H1 (cell line): ENCODE measurements around the gene B3GAT2. TPM values are rescaled to one million over a fixed set of nuclear protein-coding genes. Genes with fewer than 3 reads are reported as not detected.

Experiments
- CTCF ChIA-PET: fragments of 300-600 bp; sonication (Branson Sonifier 250); formaldehyde crosslinking; loops from one replicate; lab custom pipeline; 2021; ENCODE audit not compliant: partially characterized antibody; lab: Charles Lee
- POLR2A ChIA-PET: fragments of 300-600 bp; sonication (Branson Sonifier 250); formaldehyde crosslinking; loops from one replicate; lab custom pipeline; 2021; ENCODE audit warnings: inconsistent platforms; ENCODE audit not compliant: partially characterized antibody; lab: Charles Lee
- DNase-seq, 2 experiments: peaks; one replicate each; pipeline versions ENCODE4 v3.0.0 to v3.0.0-alpha.2; 2010 to 2022; ENCODE audit warnings: low spot score in 2 of 2, low read depth in 1 of 2, mixed read lengths in 1 of 2
- FAIRE-seq: peaks from 2 replicates; lab custom pipeline; 2011; peaks lifted over from hg19 to GRCh38; lab: Jason Lieb, UNC
- H2AFZ ChIP-seq: 2 replicates; pipeline ENCODE4 v1.8.1; 2012; ENCODE audit warnings: low read length, inconsistent platforms
- H2AK5ac ChIP-seq: 2 replicates; pipeline ENCODE4 v1.6.1; 2013; ENCODE audit warnings: low read depth, low read length
- H2BK120ac ChIP-seq: replicated peaks from 2 replicates; pipeline ENCODE3; 2013; ENCODE audit warnings: low read depth, low read length, inconsistent platforms
- H2BK12ac ChIP-seq: 2 replicates; pipeline ENCODE4 v1.6.1; 2013; ENCODE audit warnings: low read depth, low read length
- H2BK15ac ChIP-seq: 2 replicates; pipeline ENCODE4 v1.6.1; 2013; ENCODE audit warnings: low read length
- H2BK20ac ChIP-seq: 2 replicates; pipeline ENCODE4 v1.6.1; 2013; ENCODE audit warnings: low read length
- H2BK5ac ChIP-seq: 2 replicates; pipeline ENCODE4 v1.6.1; 2013; ENCODE audit warnings: low read depth, low read length
- H3K14ac ChIP-seq: 2 replicates; pipeline ENCODE4 v1.6.1; 2013; ENCODE audit warnings: inconsistent platforms; ENCODE audit not compliant: insufficient read length
- H3K18ac ChIP-seq: 2 replicates; pipeline ENCODE4 v1.6.1; 2013; ENCODE audit warnings: low read length; ENCODE audit errors: extremely low read depth
- H3K23ac ChIP-seq: 2 replicates; pipeline ENCODE4 v1.6.1; 2013; ENCODE audit warnings: inconsistent platforms; ENCODE audit not compliant: insufficient read length
- H3K23me2 ChIP-seq: 2 replicates; pipeline ENCODE4 v1.6.1; 2013; ENCODE audit warnings: low read depth, low read length
- H3K27ac ChIP-seq: 2 replicates; pipeline ENCODE4 v1.6.1; 2011; ENCODE audit warnings: low read depth, low read length, inconsistent platforms
- H3K27me3 ChIP-seq, 4 experiments: replicated peaks in 1 of 4; 1 replicate in 1 of 4; 2 replicates in 3 of 4; pipeline versions ENCODE4 v1.6.1 to v1.8.1; 2011 to 2013; ENCODE audit warnings: low read length in 3 of 4, mild to moderate bottlenecking in 3 of 4, inconsistent platforms in 2 of 4, mixed read lengths in 2 of 4, moderate library complexity in 1 of 4; ENCODE audit not compliant: control insufficient read depth in 3 of 4, insufficient read depth in 3 of 4; ENCODE audit errors: extremely low read depth in 1 of 4
- H3K36me3 ChIP-seq, 4 experiments: 2 replicates each; pipeline versions ENCODE4 v1.6.1 to v1.8.1; 2011 to 2013; ENCODE audit warnings: mild to moderate bottlenecking in 4 of 4, low read length in 3 of 4, moderate library complexity in 2 of 4, control low read depth in 1 of 4, inconsistent platforms in 1 of 4; ENCODE audit not compliant: insufficient read depth in 4 of 4, control insufficient read depth in 2 of 4
- H3K4ac ChIP-seq: replicated peaks from 2 replicates; pipeline ENCODE3; 2013; ENCODE audit warnings: low read length, low read depth, mixed read lengths, inconsistent platforms; ENCODE audit not compliant: insufficient read length
- H3K4me1 ChIP-seq, 4 experiments: replicated peaks in 1 of 4; 1 replicate in 1 of 4; 2 replicates in 3 of 4; pipeline versions ENCODE4 v1.6.1 to v1.8.1; 2011 to 2013; ENCODE audit warnings: low read length in 3 of 4, inconsistent platforms in 2 of 4, mixed read lengths in 1 of 4; ENCODE audit not compliant: insufficient read depth in 4 of 4, control insufficient read depth in 3 of 4
- H3K4me2 ChIP-seq, 2 experiments: 2 replicates each; pipeline versions ENCODE4 v1.6.1 to v1.8.1; 2011 to 2013; ENCODE audit warnings: low read depth in 2 of 2, low read length in 2 of 2, control low read depth in 1 of 2, inconsistent platforms in 1 of 2, mild to moderate bottlenecking in 1 of 2; ENCODE audit not compliant: insufficient read depth in 1 of 2
- H3K4me3 ChIP-seq, 4 experiments: fragments of 200-600, 300-600 bp in 1 of 4; sonication (generic), shearing (Covaris generic), sonication (Bioruptor Twin) in 1 of 4; 2 replicates each; pipeline versions ENCODE4 v1.5.1 to v1.8.1; 2011 to 2016; ENCODE audit warnings: low read length in 4 of 4, low read depth in 3 of 4, control low read depth in 2 of 4, inconsistent platforms in 2 of 4, mild to moderate bottlenecking in 2 of 4, mixed read lengths in 1 of 4, moderate library complexity in 1 of 4; ENCODE audit not compliant: insufficient read depth in 2 of 4; ENCODE audit errors: extremely low read depth in 1 of 4
- H3K56ac ChIP-seq: replicated peaks from 2 replicates; pipeline ENCODE3; 2013; ENCODE audit warnings: low read depth, mild to moderate bottlenecking, mixed read lengths, low read length, inconsistent platforms; ENCODE audit not compliant: insufficient read length
- H3K79me1 ChIP-seq: 2 replicates; pipeline ENCODE4 v1.6.1; 2013; ENCODE audit warnings: low read depth, low read length, control low read depth
- H3K79me2 ChIP-seq, 2 experiments: 2 replicates each; pipeline versions ENCODE4 v1.6.1 to v1.8.1; 2012 to 2013; ENCODE audit warnings: low read length in 2 of 2, mild to moderate bottlenecking in 2 of 2, inconsistent platforms in 1 of 2; ENCODE audit not compliant: insufficient read depth in 2 of 2, control insufficient read depth in 1 of 2
- H3K9ac ChIP-seq, 4 experiments: replicated peaks in 1 of 4; 1 replicate in 1 of 4; 2 replicates in 3 of 4; pipeline versions ENCODE4 v1.6.1 to v1.8.1; 2011 to 2013; ENCODE audit warnings: low read depth in 3 of 4, low read length in 3 of 4, control low read depth in 2 of 4, mild to moderate bottlenecking in 2 of 4, moderate library complexity in 2 of 4, inconsistent platforms in 1 of 4; ENCODE audit errors: extremely low read depth in 1 of 4
- H3K9me3 ChIP-seq, 2 experiments: 2 replicates each; pipeline versions ENCODE4 v1.6.1 to v1.8.1; 2012 to 2013; ENCODE audit warnings: mild to moderate bottlenecking in 2 of 2, moderate library complexity in 2 of 2, control low read depth in 1 of 2, inconsistent platforms in 1 of 2, low read depth in 1 of 2, low read length in 1 of 2, mixed read lengths in 1 of 2; ENCODE audit not compliant: insufficient read depth in 2 of 2
- H4K20me1 ChIP-seq, 2 experiments: replicated peaks in 1 of 2; 2 replicates each; pipeline versions ENCODE3 to v1.8.1; 2011 to 2013; ENCODE audit warnings: inconsistent platforms in 2 of 2, low read length in 2 of 2, mild to moderate bottlenecking in 1 of 2; ENCODE audit not compliant: insufficient read depth in 2 of 2, control insufficient read depth in 1 of 2
- H4K5ac ChIP-seq: 2 replicates; pipeline ENCODE4 v1.6.1; 2013; ENCODE audit warnings: low read length, low read depth, mixed read lengths, inconsistent platforms; ENCODE audit not compliant: insufficient read length
- H4K8ac ChIP-seq: 2 replicates; pipeline ENCODE4 v1.8.0; 2013; ENCODE audit warnings: mild to moderate bottlenecking, moderate library complexity, low read length, inconsistent platforms; ENCODE audit not compliant: insufficient read depth; ENCODE audit errors: extremely low read depth
- H4K91ac ChIP-seq: replicated peaks from 2 replicates; pipeline ENCODE3; 2013; ENCODE audit warnings: low read length, mixed read lengths, inconsistent platforms; ENCODE audit not compliant: insufficient read length
- CHD2 ChIP-seq: IDR thresholded peaks from 2 replicates; pipeline ENCODE4 v1.6.1; 2012; ENCODE audit warnings: low read length, improper control_type of control experiment
- CREB1 ChIP-seq: IDR thresholded peaks from 2 replicates; pipeline ENCODE4 v1.6.1; 2012; ENCODE audit warnings: inconsistent platforms
- EZH2 ChIP-seq: fragments of 200-600 bp; sonication (generic); IDR thresholded peaks from 2 replicates; pipeline ENCODE4 v1.7.1; 2012; ENCODE audit warnings: low read depth, mild to moderate bottlenecking, moderate library complexity, low read length, inconsistent platforms; ENCODE audit not compliant: severe bottlenecking
- KDM4A ChIP-seq: IDR thresholded peaks from one replicate; pipeline ENCODE4 v1.7.1; 2012; ENCODE audit warnings: low read depth, mild to moderate bottlenecking, moderate library complexity, low read length, inconsistent platforms; ENCODE audit not compliant: severe bottlenecking
- MAX ChIP-seq: IDR thresholded peaks from 2 replicates; pipeline ENCODE4 v1.6.1; 2012; ENCODE audit warnings: inconsistent platforms
- SIX5 ChIP-seq: IDR thresholded peaks from 2 replicates; pipeline ENCODE4 v1.6.1; 2011; ENCODE audit warnings: mild to moderate bottlenecking, low read depth, low read length
- TAF1 ChIP-seq: IDR thresholded peaks from 2 replicates; pipeline ENCODE4 v1.6.1; 2011; ENCODE audit warnings: mild to moderate bottlenecking, low read depth, low read length
- WGBS, 2 experiments: shearing (Covaris generic) in 1 of 2; methylation state at CpG; one replicate each; pipeline versions ENCODE4 v1.1.6 to v1.1.7; 2013 to 2015; ENCODE audit warnings: low lambda C conversion rate in 2 of 2, mixed read lengths in 2 of 2, inconsistent platforms in 1 of 2, low coverage in 1 of 2, missing lambda C conversion rate in 1 of 2; ENCODE audit not compliant: insufficient replicate concordance in 2 of 2, insufficient coverage in 1 of 2, insufficient read length in 1 of 2; ENCODE audit errors: extremely low coverage in 1 of 2, missing lambda C conversion rate in 1 of 2; 5-methylcytosine and 5-hydroxymethylcytosine counted together
- polyA plus RNA-seq, 7 experiments: library from polyadenylated mRNA; depleted of rRNA in 3 of 7; stranded (reverse) in 5 of 7; unstranded in 2 of 7; fragments of >200 nt in 5 of 7; fragments of 200-250 nt in 2 of 7; gene quantifications; 1 replicate in 5 of 7; 2 replicates in 1 of 7; 4 replicates in 1 of 7; pipeline versions ENCODE4 v1.2.1 to v1.2.3, GENCODE V29; 2011 to 2013; ENCODE audit warnings: missing spikeins in 2 of 7, mixed read lengths in 2 of 7
- total RNA-seq: library from RNA; stranded (reverse); fragmentation: NEBNext Ultra II Directional; extraction: Animal tissue kit (Norgen Biotek cat#: 25700); gene quantifications from 2 replicates; pipeline ENCODE4 v1.2.1, GENCODE V29; 2021

Gene B3GAT2
- total and polyA plus RNA-seq, 2 of the 8 experiments (the other 6 are each of a cell fraction or from before 2014, with no cell fraction given): 0.83 to 1.9 TPM

GRCh38 chr6:70905742-70906141, 51.1 kb downstream of the B3GAT2 start:
- H4K91ac ChIP-seq: no peak overlapping the region
- no peak for FAIRE-seq
- H3K4me1 ChIP-seq: peaks cover 0 to 3% (median 0%) of the 10 kb centered on the region in 4 experiments; a peak in 1 of 7 replicates
- ChIA-PET POLR2A (no interaction called here), CTCF (interaction anchor here (0.6 to 2.3 kb wide), 7 partner anchors 11 to 597 kb away, joined by 3 to 7 read pairs (median 4); no protein-coding TSS in a partner anchor)
- no peaks in the 10 kb centered on the region for H4K20me1 ChIP-seq
- H3K14ac ChIP-seq: no peak overlapping the region
- no peak overlapping the region for H3K56ac ChIP-seq
- no peaks in the 10 kb centered on the region for H3K79me2 ChIP-seq
- H2BK12ac ChIP-seq: no peak overlapping the region
- H2BK120ac ChIP-seq: no peak overlapping the region
- no peak overlapping the region for H2AFZ ChIP-seq
- H2BK5ac ChIP-seq: no peak overlapping the region
- DNase-seq: no peak
- no peak overlapping the region for H2BK20ac ChIP-seq
- no peaks in the 10 kb centered on the region for H3K9me3 ChIP-seq
- H2BK15ac ChIP-seq: no peak overlapping the region
- no peaks in the 10 kb centered on the region for H3K27me3 ChIP-seq
- no peak overlapping the region for H2AK5ac ChIP-seq
- no peak overlapping the region for H3K4me2 ChIP-seq
- no peak overlapping the region for H4K8ac ChIP-seq
- no peak overlapping the region for H3K23ac ChIP-seq
- no peak overlapping the region for H4K5ac ChIP-seq
- no peak overlapping the region for H3K18ac ChIP-seq
- H3K9ac ChIP-seq: no peak overlapping the region
- H3K27ac ChIP-seq: no peak overlapping the region
- H3K79me1 ChIP-seq: no peaks in the 10 kb centered on the region; the same call in 1 of the 2 replicates
- no peaks in the 10 kb centered on the region for H3K23me2 ChIP-seq
- H3K4ac ChIP-seq: no peak overlapping the region
- TF ChIP-seq EZH2 (no peak), MAX (no peak), TAF1 (no peak), CHD2 (no peak), KDM4A (no peak), SIX5 (no peak), CREB1 (no peak)
- H3K36me3 ChIP-seq: no peaks in the 10 kb centered on the region
- WGBS, 2 experiments: 84% methylated on average over 1 of the region's 1 CpG; no CpG with 5 or more reads in 1 of the 2 experiments
- no peak overlapping the region for H3K4me3 ChIP-seq
